ENCODE measurements around the gene PSMD4. TPM values are rescaled to one million over a fixed set of nuclear protein-coding genes. Genes with fewer than 3 reads are reported as not detected.
"Not testable (repeated sequence)": the region's sequence is repeated elsewhere in the genome, so short reads cannot be mapped to it uniquely, and the experiment has no call there.

The PSMD4 gene
- total RNA-seq (100 to 1,000 TPM in 3 of 5 experiments, 10 to 100 TPM in 2; 72.0 to 193 (median 126) TPM), polyA plus RNA-seq (100 to 1,000 TPM; 239 to 258 TPM), total RNA-seq (44.6 reads per million, percentile 69 among the genes with 10 or more reads in this experiment)

DNA sequence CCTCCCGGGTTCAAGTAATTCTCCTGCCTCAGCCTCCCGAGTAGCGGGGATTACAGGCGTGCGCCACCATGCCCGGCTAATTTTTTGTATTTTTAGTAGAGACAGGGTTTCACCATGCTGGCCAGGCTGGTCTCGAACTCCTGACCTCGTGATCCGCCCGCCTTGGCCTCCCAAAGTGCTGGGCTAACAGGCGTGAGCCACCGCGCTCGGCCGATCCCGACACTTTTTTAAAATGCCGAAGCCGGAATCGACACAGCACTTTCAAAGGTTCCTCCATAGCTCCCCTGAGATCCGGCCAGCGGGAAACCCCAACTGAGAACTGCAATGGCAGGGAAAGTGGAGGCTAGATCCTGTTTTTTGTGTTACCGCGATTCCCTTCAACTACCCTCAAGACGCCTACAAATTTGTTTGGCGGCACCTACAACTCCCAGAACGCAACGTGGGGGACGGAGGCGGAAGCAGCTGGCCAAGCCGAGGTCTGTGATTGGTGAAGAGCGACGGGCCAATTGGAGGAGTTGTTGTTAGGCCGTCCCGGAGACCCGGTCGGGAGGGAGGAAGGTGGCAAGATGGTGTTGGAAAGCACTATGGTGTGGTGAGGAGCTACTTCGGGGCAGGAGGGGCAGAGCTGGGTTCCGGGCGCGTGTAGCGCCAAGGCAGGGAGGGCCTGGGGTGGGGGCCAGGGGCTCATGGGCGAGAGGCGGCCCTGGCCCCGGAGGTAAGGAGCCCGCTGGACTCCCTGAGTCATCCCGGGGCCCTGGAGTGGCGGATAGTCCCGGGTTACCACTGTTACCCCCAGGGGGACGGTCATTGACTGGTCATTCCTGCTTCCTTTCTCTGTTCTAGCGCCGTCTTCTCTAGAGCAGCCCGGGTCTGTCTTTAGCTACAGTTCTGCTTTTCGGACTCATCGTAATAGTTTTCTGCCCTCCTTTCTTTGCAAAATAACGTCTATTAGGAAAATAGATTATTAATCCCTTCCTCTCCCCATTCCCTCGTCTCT, at the start of gene PSMD4:
PSMD4 (plus strand) TSS at position 518 of the 997 bp plus-strand sequence; CDS start at position 567, 49 bp downstream.
- ATAC-seq, result peak; percentile 98
- CTCF ChIA-PET, result interaction anchor here (0.5 to 2.1 kb wide), 6 partner anchors 86 to 555 kb away, joined by 3 to 9 read pairs (median 4); no protein-coding TSS in a partner anchor
- intact Hi-C loops (cut with micrococcal nuclease), result loop anchor here (1.0 to 10.0 kb wide), 15 partner anchors 27 to 1328 kb away; partner anchors contain the start of genes LYSMD1 (in 2 of the 2), PI4KB (in 2 of the 2), SNX27 (in 2 of the 2) and CDC42SE1 (in 1 of the 2)
- Mint-ChIP-seq H3K4me1 (peaks cover 23 to 47% (median 36%) of the 10 kb centered on the region in 7 donors), H3K36me3 (peaks cover 0 to 6% (median 0%) of the 10 kb centered on the region in 5 donors), H3K4me3 (peak within 1 kb of the TSS; percentile 89 to 99 (median 96)), H3K27ac (peak within 1 kb of the TSS; percentile 91 to 100 (median 95)), H3K27me3 (peaks cover 0 to 3% (median 0%) of the 10 kb centered on the region in 5 donors), H3K9me3 (peaks cover 0 to 5% (median 0%) of the 10 kb centered on the region in 11 donors)
- Histone ChIP-seq H3K27me3 (ENCODE audit: control insufficient read depth in 2 of 2, insufficient read depth in 2 of 2, low read length in 2 of 2) (no peaks in the 10 kb centered on the region), H3K4me3 (ENCODE audit: low read length) (peak within 1 kb of the TSS; percentile 73), H3K36me3 (ENCODE audit: control insufficient read depth in 2 of 3, insufficient read depth in 3 of 3, low read length in 3 of 3) (peaks cover 0 to 4% (median 0%) of the 10 kb centered on the region in 3 experiments), H3K9me3 (ENCODE audit: control insufficient read depth in 2 of 3, low read length in 3 of 3) (no peaks in the 10 kb centered on the region), H3K27ac (ENCODE audit: low read depth, low read length) (peak within 1 kb of the TSS; percentile 79), H3K4me1 (ENCODE audit: control insufficient read depth in 2 of 2, insufficient read depth in 2 of 2, low read length in 2 of 2) (peaks cover 4 to 6% of the 10 kb centered on the region in 2 donors)
- peak; percentile 82 to 96 (median 93) for DNase-seq
- POLR2A ChIA-PET, result interaction anchor here (0.7 to 1.5 kb wide), 6 partner anchors 9 to 883 kb away, joined by 3 to 7 read pairs (median 4); partner anchors contain the start of genes PSMB4, VPS72 and ZNF687

GRCh38 chr1:151205381-151205965, 49.1 kb upstream of the PSMD4 start:
- Mint-ChIP-seq H3K36me3 (peaks cover 0 to 14% (median 12%) of the 10 kb centered on the region in 5 donors), H3K27ac (peak overlapping the region in 2 of 9 donors; percentile 12 to 16), H3K4me1 (peaks cover 23 to 49% (median 30%) of the 10 kb centered on the region in 7 donors)
- ATAC-seq; H3K4me1 ChIP-seq (ENCODE audit: control insufficient read depth in 2 of 2, insufficient read depth in 2 of 2, low read length in 2 of 2); CTCF ChIA-PET; H3K27me3 Mint-ChIP-seq; H3K9me3 ChIP-seq (ENCODE audit: control insufficient read depth in 2 of 3, low read length in 3 of 3); DNase-seq; H3K4me3 ChIP-seq (ENCODE audit: low read length); POLR2A ChIA-PET; intact Hi-C loops (cut with micrococcal nuclease); H3K9me3 Mint-ChIP-seq; H3K27ac ChIP-seq (ENCODE audit: low read depth, low read length); H3K4me3 Mint-ChIP-seq; H3K27me3 ChIP-seq (ENCODE audit: control insufficient read depth in 2 of 2, insufficient read depth in 2 of 2, low read length in 2 of 2): not testable (repeated sequence)
- peaks cover 0 to 41% (median 0%) of the 10 kb centered on the region in 3 experiments for H3K36me3 ChIP-seq (ENCODE audit: control insufficient read depth in 2 of 3, insufficient read depth in 3 of 3, low read length in 3 of 3)

DNA sequence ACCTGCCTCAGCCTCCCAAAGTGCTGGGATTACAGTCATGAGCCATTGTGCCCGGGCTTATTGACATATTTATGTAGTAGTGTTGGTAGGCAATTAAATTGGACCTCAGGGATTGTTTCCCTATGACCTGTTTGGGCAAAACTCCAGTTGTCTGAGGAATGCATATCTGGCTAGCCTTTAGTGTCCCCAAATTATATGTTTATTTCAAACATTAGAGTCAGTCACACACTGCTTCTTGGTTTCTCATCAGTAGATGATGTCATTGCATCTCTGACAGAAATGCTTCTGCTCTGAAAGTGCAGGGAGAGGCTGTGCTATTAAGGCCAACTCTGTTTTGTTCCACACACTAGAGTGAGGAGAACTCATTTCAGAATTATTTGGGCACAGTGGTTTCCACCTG, 43.7 kb upstream of the PSMD4 start:
- H3K9me3 Mint-ChIP-seq, result peaks cover 0 to 1% (median 0%) of the 10 kb centered on the region in 11 donors
- no peaks in the 10 kb centered on the region for H3K27me3 Mint-ChIP-seq
- H3K4me3 Mint-ChIP-seq, result peak overlapping the region in 5 of 10 donors; percentile 11 to 66 (median 45)
- Histone ChIP-seq H3K4me1 (ENCODE audit: control insufficient read depth in 2 of 2, insufficient read depth in 2 of 2, low read length in 2 of 2) (peaks cover 5 to 13% of the 10 kb centered on the region in 2 donors), H3K36me3 (ENCODE audit: control insufficient read depth in 2 of 3, insufficient read depth in 3 of 3, low read length in 3 of 3) (peaks cover 0 to 29% (median 0%) of the 10 kb centered on the region in 3 experiments), H3K27me3 (ENCODE audit: control insufficient read depth in 2 of 2, insufficient read depth in 2 of 2, low read length in 2 of 2) (no peaks in the 10 kb centered on the region), H3K9me3 (ENCODE audit: control insufficient read depth in 2 of 3, low read length in 3 of 3) (no peaks in the 10 kb centered on the region), H3K4me3 (ENCODE audit: low read length) (no peak overlapping the region), H3K27ac (ENCODE audit: low read depth, low read length) (peak overlapping the region; percentile 13)
- intact Hi-C loops (cut with micrococcal nuclease), result loop anchor here in 1 of 2 donors (5.0 kb wide), 1 partner anchor 41 kb away; the partner anchor contains the start of gene PSMD4
- H3K27ac Mint-ChIP-seq, result peak overlapping the region in 4 of 9 donors; percentile 4 to 91 (median 57)
- no peak for ATAC-seq
- no peak for DNase-seq
- POLR2A ChIA-PET, result no interaction called here
- CTCF ChIA-PET, result no interaction called here
- H3K36me3 Mint-ChIP-seq, result peaks cover 0 to 23% (median 9%) of the 10 kb centered on the region in 5 donors
- H3K4me1 Mint-ChIP-seq, result peaks cover 22 to 43% (median 36%) of the 10 kb centered on the region in 7 donors

DNA sequence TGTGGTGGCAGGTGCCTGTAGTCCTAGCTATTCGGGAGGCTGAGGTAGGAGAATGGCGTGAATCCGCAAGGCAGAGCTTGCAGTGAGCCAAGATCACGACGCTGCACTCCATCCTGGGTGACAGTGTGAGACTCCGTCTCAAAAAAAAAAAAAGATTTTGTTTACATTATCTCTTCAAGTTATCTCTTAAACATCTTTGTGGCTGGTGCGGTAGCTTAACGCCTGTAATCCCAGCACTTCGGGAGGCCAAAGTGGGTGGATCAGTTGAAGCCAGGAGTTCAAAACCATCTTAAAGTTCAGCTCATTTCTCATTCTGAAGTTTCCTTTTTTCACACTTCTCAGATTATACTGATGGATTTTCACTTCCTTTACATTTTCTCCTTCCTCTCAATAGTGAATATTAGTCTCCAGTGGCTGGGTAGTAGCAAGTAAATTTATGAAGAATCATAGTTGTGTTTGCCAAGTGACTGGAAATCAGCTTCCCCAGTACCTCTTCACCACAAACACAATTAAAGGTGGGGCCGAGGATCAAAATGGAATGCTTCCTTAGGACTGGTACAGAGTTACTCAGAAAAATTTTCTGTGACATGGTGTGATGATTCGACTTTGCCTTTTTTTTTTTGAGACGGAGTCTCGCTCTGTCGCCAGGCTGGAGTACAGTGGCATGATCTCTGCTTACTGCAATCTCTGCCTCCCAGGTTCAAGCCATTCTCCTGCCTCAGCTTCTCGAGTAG, 42.4 kb upstream of the PSMD4 start:
- Histone ChIP-seq H3K27ac (ENCODE audit: low read depth, low read length) (no peak overlapping the region), H3K27me3 (ENCODE audit: control insufficient read depth in 2 of 2, insufficient read depth in 2 of 2, low read length in 2 of 2) (no peaks in the 10 kb centered on the region), H3K9me3 (ENCODE audit: control insufficient read depth in 2 of 3, low read length in 3 of 3) (no peaks in the 10 kb centered on the region), H3K4me1 (ENCODE audit: control insufficient read depth in 2 of 2, insufficient read depth in 2 of 2, low read length in 2 of 2) (peaks cover 4 to 13% of the 10 kb centered on the region in 2 donors), H3K4me3 (ENCODE audit: low read length) (no peak overlapping the region), H3K36me3 (ENCODE audit: control insufficient read depth in 2 of 3, insufficient read depth in 3 of 3, low read length in 3 of 3) (peaks cover 0 to 18% (median 0%) of the 10 kb centered on the region in 3 experiments)
- peak in 3 of 9 donors; percentile 14 to 30 (median 22) for DNase-seq
- H3K27me3 Mint-ChIP-seq, result no peaks in the 10 kb centered on the region
- H3K4me1 Mint-ChIP-seq, result peaks cover 22 to 47% (median 37%) of the 10 kb centered on the region in 7 donors
- ChIA-PET CTCF (interaction anchor here (0.7 kb wide), 1 partner anchor 1278 kb away, joined by 3 read pairs; no protein-coding TSS in a partner anchor), POLR2A (interaction anchor here (0.6 to 1.4 kb wide), 5 partner anchors 9 to 531 kb away, joined by 3 to 4 read pairs (median 3); partner anchors contain the start of genes PSMD4 and TNFAIP8L2)
- H3K4me3 Mint-ChIP-seq, result peak overlapping the region in 9 of 10 donors; percentile 57 to 86 (median 80)
- H3K27ac Mint-ChIP-seq, result peak overlapping the region; percentile 74 to 97 (median 91)
- peaks cover 0 to 22% (median 11%) of the 10 kb centered on the region in 5 donors for H3K36me3 Mint-ChIP-seq
- intact Hi-C loops (cut with micrococcal nuclease), result loop anchor here in 1 of 2 donors (5.0 kb wide), 1 partner anchor 40 kb away; the partner anchor contains the start of gene PSMD4
- no peak for ATAC-seq
- peaks cover 0 to under 1% (median 0%) of the 10 kb centered on the region in 11 donors for H3K9me3 Mint-ChIP-seq

- H3K4me3 ChIP-seq (ENCODE audit: low read length), result no peak overlapping the region
- H3K9me3 ChIP-seq (ENCODE audit: control insufficient read depth in 2 of 3, low read length in 3 of 3), result no peaks in the 10 kb centered on the region
- no peaks in the 10 kb centered on the region for H3K27me3 ChIP-seq (ENCODE audit: control insufficient read depth in 2 of 2, insufficient read depth in 2 of 2, low read length in 2 of 2)
- no peak overlapping the region for H3K27ac ChIP-seq (ENCODE audit: low read depth, low read length)
- H3K4me3 Mint-ChIP-seq, result peak overlapping the region in 3 of 10 donors; percentile 1 to 37 (median 25)
- DNase-seq (no peak), ATAC-seq (no peak)
- peaks cover 0 to 6% (median 0%) of the 10 kb centered on the region in 3 experiments for H3K36me3 ChIP-seq (ENCODE audit: control insufficient read depth in 2 of 3, insufficient read depth in 3 of 3, low read length in 3 of 3)
- POLR2A ChIA-PET, result no interaction called here
- peaks cover 21 to 53% (median 39%) of the 10 kb centered on the region in 7 donors for H3K4me1 Mint-ChIP-seq
- H3K4me1 ChIP-seq (ENCODE audit: control insufficient read depth in 2 of 2, insufficient read depth in 2 of 2, low read length in 2 of 2), result peaks cover 4 to 13% of the 10 kb centered on the region in 2 donors
- no peaks in the 10 kb centered on the region for H3K27me3 Mint-ChIP-seq
- H3K9me3 Mint-ChIP-seq, result no peaks in the 10 kb centered on the region
- H3K27ac Mint-ChIP-seq, result peak overlapping the region in 7 of 9 donors; percentile 10 to 79 (median 48)
- peaks cover 0 to 20% (median 11%) of the 10 kb centered on the region in 5 donors for H3K36me3 Mint-ChIP-seq
- CTCF ChIA-PET, result interaction anchor here (0.7 kb wide), 1 partner anchor 9 kb away, joined by 3 read pairs; no protein-coding TSS in a partner anchor
- intact Hi-C loops (cut with micrococcal nuclease), result loop anchor here in 1 of 2 donors (5.0 kb wide), 1 partner anchor 39 kb away; the partner anchor contains the start of gene PSMD4
Measured at GRCh38 chr1:151213560-151213959, 41.0 kb upstream of the PSMD4 start.

Measured in naive thymus-derived CD4-positive, alpha-beta T cell (primary cell).